DOHH2 (cell line): ENCODE results near the gene CFAP251.

Experiments used
- CTCF ChIP-seq: fragments of 200-600 bp; sonication (generic); IDR thresholded peaks from one replicate; pipeline ENCODE4 v1.5.1; 2014; ENCODE audit warnings: antibody characterized with exemption, mild to moderate bottlenecking, low read depth, low read length; ENCODE audit not compliant: poor library complexity, severe bottlenecking
- EZH2phosphoT487 ChIP-seq: fragments of 200-600 bp; sonication (generic); IDR thresholded peaks from 2 replicates; pipeline ENCODE4 v1.6.1; 2017; ENCODE audit warnings: borderline replicate concordance, mild to moderate bottlenecking, antibody characterized with exemption, low read length, moderate library complexity, mixed read lengths

DNA sequence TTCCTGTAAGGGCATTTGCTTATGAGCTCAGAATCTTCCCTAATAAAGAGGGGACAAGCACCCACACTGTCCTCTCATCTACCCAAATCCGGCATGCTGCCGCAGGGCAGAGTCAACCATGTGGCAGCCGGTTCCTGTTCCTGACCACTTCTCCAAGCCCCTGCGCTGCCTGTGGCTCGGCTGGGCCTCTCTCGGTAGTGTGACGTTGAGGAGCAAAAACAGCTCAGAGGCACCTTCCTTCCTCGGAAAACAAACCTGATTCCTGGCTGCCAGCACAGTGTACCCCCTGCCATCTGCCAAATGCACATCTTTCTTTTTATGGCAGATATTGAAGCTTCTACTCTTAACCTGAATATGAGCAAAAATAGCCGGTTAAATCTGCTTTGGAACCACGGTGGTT, 50.5 kb downstream of the CFAP251 start:
- TF ChIP-seq CTCF, result no peak
- TF ChIP-seq EZH2phosphoT487, result no peak
